Tibial nerve (tissue), 4 donors: Measurements from ENCODE around the gene EXT2.

ENCODE experiments used
- EP300 ChIP-seq, 2 donors: sonication (generic); formaldehyde crosslinking; IDR thresholded peaks; one replicate each; pipeline ENCODE4 v1.6.1; 2017; ENCODE audit warnings: antibody characterized with exemption in 2 of 2, mild to moderate bottlenecking in 1 of 2
- TF ChIP-seq, protein P1 (sequence below), 5 experiments: fragments of 200-600 bp in 3 of 5; fragments of 450-650 bp in 2 of 5; sonication (generic) in 3 of 5; IDR thresholded peaks; one replicate each; pipeline ENCODE4 v1.5.1; 2016 to 2019; ENCODE audit warnings: antibody characterized with exemption in 5 of 5, mild to moderate bottlenecking in 3 of 5, moderate library complexity in 2 of 5

DNA sequence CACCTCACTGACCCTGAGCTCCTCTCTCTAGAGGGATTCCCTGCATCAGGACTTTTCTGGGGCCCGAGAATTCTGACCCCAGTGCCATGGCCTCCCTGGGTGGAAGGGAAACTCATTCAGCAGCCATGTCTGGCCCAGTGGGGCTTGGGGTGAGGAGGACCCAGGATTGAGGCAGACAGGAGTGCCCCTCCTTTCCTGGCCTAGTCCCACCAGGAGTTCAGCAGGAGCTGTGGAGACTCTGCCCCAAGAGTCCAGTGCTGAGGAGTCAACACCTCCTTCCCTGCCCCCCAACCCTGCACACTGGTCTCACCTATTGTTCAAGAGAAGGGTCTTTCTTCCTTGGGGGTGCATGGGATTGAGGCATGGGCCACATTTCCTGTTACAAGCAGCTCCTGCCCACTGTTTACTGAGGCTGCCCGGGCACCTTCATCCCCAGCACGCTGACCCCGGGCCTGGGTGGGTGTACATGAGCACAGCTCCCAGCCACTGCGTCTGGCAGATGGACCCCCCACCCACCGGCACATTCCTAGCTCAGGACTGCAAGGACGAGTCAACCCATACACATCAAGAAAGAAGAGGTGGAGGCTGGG, 180.6 kb downstream of the EXT2 start:
- TF ChIP-seq, protein P1, sequence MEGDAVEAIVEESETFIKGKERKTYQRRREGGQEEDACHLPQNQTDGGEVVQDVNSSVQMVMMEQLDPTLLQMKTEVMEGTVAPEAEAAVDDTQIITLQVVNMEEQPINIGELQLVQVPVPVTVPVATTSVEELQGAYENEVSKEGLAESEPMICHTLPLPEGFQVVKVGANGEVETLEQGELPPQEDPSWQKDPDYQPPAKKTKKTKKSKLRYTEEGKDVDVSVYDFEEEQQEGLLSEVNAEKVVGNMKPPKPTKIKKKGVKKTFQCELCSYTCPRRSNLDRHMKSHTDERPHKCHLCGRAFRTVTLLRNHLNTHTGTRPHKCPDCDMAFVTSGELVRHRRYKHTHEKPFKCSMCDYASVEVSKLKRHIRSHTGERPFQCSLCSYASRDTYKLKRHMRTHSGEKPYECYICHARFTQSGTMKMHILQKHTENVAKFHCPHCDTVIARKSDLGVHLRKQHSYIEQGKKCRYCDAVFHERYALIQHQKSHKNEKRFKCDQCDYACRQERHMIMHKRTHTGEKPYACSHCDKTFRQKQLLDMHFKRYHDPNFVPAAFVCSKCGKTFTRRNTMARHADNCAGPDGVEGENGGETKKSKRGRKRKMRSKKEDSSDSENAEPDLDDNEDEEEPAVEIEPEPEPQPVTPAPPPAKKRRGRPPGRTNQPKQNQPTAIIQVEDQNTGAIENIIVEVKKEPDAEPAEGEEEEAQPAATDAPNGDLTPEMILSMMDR (IDR thresholded peaks at IDR 0.05): no peak
- no peak for TF ChIP-seq EP300 (IDR thresholded peaks at IDR 0.05)
